Sigmoid colon (tissue), 7 donors: ENCODE data around the gene FFAR2. TPM values are rescaled to one million over a fixed set of nuclear protein-coding genes. Genes with fewer than 3 reads are reported as not detected.
A peak's percentile ranks its signal among the peaks of the same experiment; 100 is the strongest.

Source experiments
- DNase-seq: peaks from one replicate; pipeline ENCODE4 v3.0.0-alpha.2; 2019
- H3K27ac ChIP-seq, 4 donors: fragments of 200-600 bp; sonication (generic); one replicate each; pipeline ENCODE4 v1.5.1; 2016 to 2019; ENCODE audit warnings: mild to moderate bottlenecking in 1 of 4
- H3K27me3 ChIP-seq, 3 donors: fragments of 200-600 bp; sonication (generic); one replicate each; pipeline ENCODE4 v1.5.1; 2019; ENCODE audit warnings: mild to moderate bottlenecking in 1 of 3
- H3K36me3 ChIP-seq, 4 donors: fragments of 200-600 bp; sonication (generic); one replicate each; pipeline ENCODE4 v1.5.1; 2016 to 2019
- H3K4me1 ChIP-seq, 4 donors: fragments of 200-600 bp; sonication (generic); one replicate each; pipeline ENCODE4 v1.5.1; 2017 to 2019
- H3K4me3 ChIP-seq, 4 donors: fragments of 200-600 bp; sonication (generic); one replicate each; pipeline ENCODE4 v1.5.1; 2017 to 2019; ENCODE audit warnings: mild to moderate bottlenecking in 2 of 4, moderate library complexity in 1 of 4
- H3K9me3 ChIP-seq, 4 donors: fragments of 200-600 bp in 3 of 4; sonication (generic) in 3 of 4; one replicate each; pipeline versions ENCODE4 v1.5.1 to v1.6.1; 2013 to 2019
- EP300 ChIP-seq, 4 donors: sonication (generic); formaldehyde crosslinking; IDR thresholded peaks; one replicate each; pipeline ENCODE4 v1.6.1; 2017; ENCODE audit warnings: antibody characterized with exemption in 4 of 4
- POLR2A ChIP-seq, 2 donors: fragments of 450-650 bp; IDR thresholded peaks; one replicate each; pipeline ENCODE4 v1.6.1; 2016; ENCODE audit warnings: antibody characterized with exemption in 2 of 2, mild to moderate bottlenecking in 2 of 2, moderate library complexity in 2 of 2
- POLR2AphosphoS5 ChIP-seq, 4 donors: sonication (generic); formaldehyde crosslinking; IDR thresholded peaks; one replicate each; pipeline ENCODE4 v1.6.1; 2017; ENCODE audit warnings: antibody characterized with exemption in 4 of 4
- WGBS, 2 donors: extraction: QIAGEN DNeasy Blood & Tissue Kit; methylation state at CpG; one replicate each; pipeline ENCODE4 v1.1.7; 2013; 5-methylcytosine and 5-hydroxymethylcytosine counted together
- intact Hi-C: fragments of 100-400 bp; cut with DNase I; formaldehyde crosslinking; loops from one replicate; pipeline ENCODE4 v1.15.1; 2023
- polyA plus RNA-seq, 3 donors: library from polyadenylated mRNA; stranded (reverse); fragments of 200-250 nt; gene quantifications; one replicate each; pipeline ENCODE4 v1.2.3, GENCODE V29; 2013
- total RNA-seq, 4 donors: library from RNA; depleted of rRNA; stranded (reverse); fragments of >200 nt; gene quantifications; one replicate each; pipeline ENCODE4 v1.1.0, GENCODE V29; 2016
- TF ChIP-seq, protein P1 (sequence below), 4 experiments: fragments of 450-650 bp in 3 of 4; fragments of 200-600 bp in 1 of 4; IDR thresholded peaks; one replicate each; pipeline ENCODE4 v1.5.1; 2016 to 2019; ENCODE audit warnings: antibody characterized with exemption in 4 of 4, mild to moderate bottlenecking in 3 of 4, moderate library complexity in 2 of 4
- donor health status: healthy with polysubstance abuse.
- donor health status: Bipolar disorder and iron deficiency.
- donor health status: healthy.

Gene FFAR2
- total and polyA plus RNA-seq, 7 donors: 0.69 to 0.92 (median 0.81) TPM; not detected in 4

DNA sequence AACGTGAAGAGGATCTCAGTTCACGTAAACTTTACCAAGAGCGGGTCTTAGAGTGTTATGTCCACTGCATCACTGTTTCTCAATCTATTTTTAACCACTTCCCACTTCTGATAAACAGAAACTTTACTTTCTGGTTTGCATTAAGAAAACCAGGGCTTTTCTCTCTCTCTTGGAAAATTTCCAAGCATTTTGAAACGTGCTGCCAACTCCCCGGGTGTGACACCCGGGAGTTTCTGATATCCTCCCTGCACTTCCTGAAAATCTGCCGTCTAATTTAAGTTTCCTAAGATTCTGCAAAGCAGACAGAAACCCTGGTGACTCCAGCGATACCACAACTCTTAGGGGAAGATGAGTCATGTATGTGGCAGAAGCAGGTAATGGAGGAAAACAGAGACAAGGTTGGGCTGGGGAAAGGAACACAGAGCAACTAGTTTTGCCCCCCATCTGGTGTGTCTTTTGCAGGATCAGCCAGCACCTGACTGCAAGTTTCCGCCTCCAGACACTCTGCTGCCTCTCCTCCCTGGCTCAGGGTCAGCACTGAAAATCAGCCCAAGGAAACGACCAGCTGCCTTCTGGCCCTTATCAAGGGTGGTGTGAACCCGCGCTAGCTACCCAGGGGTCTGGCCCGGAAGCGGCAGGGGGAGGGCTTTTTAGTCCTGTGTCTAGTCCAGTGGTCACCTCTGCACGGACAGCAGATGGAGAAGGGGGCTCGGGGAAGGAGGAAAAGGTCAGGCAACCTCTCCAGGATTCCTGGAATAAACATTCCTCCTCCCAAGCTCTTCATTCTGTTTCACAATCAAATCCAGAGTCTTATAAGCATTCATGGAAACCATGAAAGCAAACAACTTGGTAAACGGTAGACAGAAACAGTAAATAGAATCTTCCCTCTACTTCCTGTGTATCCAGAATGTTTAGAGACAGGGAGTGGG is 11.3 kb upstream of the FFAR2 start:
- no peak for TF ChIP-seq POLR2AphosphoS5 (IDR thresholded peaks at IDR 0.05)
- TF ChIP-seq EP300 (IDR thresholded peaks at IDR 0.05): no peak
- TF ChIP-seq, protein P1, sequence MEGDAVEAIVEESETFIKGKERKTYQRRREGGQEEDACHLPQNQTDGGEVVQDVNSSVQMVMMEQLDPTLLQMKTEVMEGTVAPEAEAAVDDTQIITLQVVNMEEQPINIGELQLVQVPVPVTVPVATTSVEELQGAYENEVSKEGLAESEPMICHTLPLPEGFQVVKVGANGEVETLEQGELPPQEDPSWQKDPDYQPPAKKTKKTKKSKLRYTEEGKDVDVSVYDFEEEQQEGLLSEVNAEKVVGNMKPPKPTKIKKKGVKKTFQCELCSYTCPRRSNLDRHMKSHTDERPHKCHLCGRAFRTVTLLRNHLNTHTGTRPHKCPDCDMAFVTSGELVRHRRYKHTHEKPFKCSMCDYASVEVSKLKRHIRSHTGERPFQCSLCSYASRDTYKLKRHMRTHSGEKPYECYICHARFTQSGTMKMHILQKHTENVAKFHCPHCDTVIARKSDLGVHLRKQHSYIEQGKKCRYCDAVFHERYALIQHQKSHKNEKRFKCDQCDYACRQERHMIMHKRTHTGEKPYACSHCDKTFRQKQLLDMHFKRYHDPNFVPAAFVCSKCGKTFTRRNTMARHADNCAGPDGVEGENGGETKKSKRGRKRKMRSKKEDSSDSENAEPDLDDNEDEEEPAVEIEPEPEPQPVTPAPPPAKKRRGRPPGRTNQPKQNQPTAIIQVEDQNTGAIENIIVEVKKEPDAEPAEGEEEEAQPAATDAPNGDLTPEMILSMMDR (IDR thresholded peaks at IDR 0.05): no peak
- no peak for TF ChIP-seq POLR2A (IDR thresholded peaks at IDR 0.05)
- Histone ChIP-seq H3K27ac (peak overlapping the region in 3 of 4 donors; percentile 50 to 59 (median 53)), H3K4me1 (peaks cover 0 to 29% (median 17%) of the 10 kb centered on the region in 4 donors), H3K4me3 (no peak overlapping the region), H3K27me3 (peaks cover 0 to 7% (median 5%) of the 10 kb centered on the region in 3 donors), H3K9me3 (peaks cover 0 to under 1% (median 0%) of the 10 kb centered on the region in 4 donors), H3K36me3 (no peaks in the 10 kb centered on the region)
- 5 to 14% methylated on average over 17 of the region's 17 CpGs for WGBS, 2 donors
- intact Hi-C loops: no loop called here
- no peak for DNase-seq

DNA sequence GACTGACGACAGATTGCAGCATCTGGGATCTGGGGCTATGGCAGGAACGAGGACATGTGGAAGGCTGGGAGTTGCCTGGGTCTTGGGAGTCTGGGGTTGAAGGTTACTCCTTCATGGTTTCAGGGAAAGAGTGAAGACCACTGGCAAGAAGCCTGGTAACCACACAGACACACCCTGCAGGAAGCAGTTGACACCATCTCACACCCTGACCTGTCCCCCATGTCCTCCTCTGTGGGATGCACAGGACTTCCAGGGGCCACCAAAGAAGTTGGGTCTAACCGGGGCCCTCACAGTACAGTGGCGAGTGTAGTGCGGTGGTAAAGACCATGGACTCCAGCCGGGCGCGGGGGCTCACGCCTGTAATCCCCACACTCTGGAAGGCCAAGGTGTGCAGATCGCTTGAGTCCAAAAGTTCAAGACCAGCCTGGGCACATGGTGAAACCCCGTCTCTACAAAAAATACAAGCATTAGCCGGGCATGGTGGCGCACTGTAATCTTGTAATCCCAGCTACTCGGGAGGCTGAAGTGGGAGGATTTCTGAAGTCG is 10.6 kb upstream of the FFAR2 start:
- no peak for DNase-seq
- peaks cover 0 to 7% (median 5%) of the 10 kb centered on the region in 3 donors for H3K27me3 ChIP-seq

DNA sequence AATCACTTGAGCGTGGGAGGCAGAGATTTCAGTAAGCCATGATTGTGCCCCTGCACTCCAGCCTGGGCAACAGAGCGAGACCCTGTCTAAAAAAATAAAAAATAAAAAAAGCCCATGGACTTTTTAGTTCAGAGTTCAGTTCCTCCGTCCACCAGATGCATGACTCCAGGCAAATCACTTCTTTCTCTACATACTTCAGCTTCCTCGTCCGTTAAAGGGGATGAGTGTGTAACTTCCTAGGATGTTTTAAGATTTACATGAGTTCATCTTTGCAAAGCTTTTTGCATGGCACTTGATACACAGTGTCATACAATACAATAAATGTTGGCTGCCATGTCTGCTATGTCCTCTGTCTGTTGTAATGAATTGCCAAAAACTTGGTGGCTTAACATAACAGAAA is 10.0 kb upstream of the FFAR2 start:
- intact Hi-C loops: no loop called here
- no peaks in the 10 kb centered on the region for H3K9me3 ChIP-seq
- WGBS, 2 donors: 86 to 91% methylated on average over 5 of the region's 5 CpGs
- TF ChIP-seq EP300 (IDR thresholded peaks at IDR 0.05) (no peak), POLR2A (IDR thresholded peaks at IDR 0.05) (no peak), POLR2AphosphoS5 (IDR thresholded peaks at IDR 0.05) (no peak)
- TF ChIP-seq, protein P1 (IDR thresholded peaks at IDR 0.05): no peak
- no peak for DNase-seq
- H3K27me3 ChIP-seq: peaks cover 0 to 7% (median 5%) of the 10 kb centered on the region in 3 donors
- H3K36me3 ChIP-seq: no peaks in the 10 kb centered on the region
- H3K4me1 ChIP-seq: peaks cover 0 to 29% (median 17%) of the 10 kb centered on the region in 4 donors
- H3K4me3 ChIP-seq: no peak overlapping the region
- H3K27ac ChIP-seq: no peak overlapping the region

More for the DNA sequence above, 10.6 kb upstream of the FFAR2 start:
- H3K36me3 ChIP-seq: no peaks in the 10 kb centered on the region
- no peak overlapping the region for H3K4me3 ChIP-seq
- TF ChIP-seq, protein P1 (IDR thresholded peaks at IDR 0.05): no peak
- TF ChIP-seq POLR2AphosphoS5 (IDR thresholded peaks at IDR 0.05) (no peak), EP300 (IDR thresholded peaks at IDR 0.05) (no peak), POLR2A (IDR thresholded peaks at IDR 0.05) (no peak)
- H3K4me1 ChIP-seq: peaks cover 0 to 29% (median 17%) of the 10 kb centered on the region in 4 donors
- 84 to 87% methylated on average over 15 of the region's 15 CpGs for WGBS, 2 donors
- no peaks in the 10 kb centered on the region for H3K9me3 ChIP-seq
- peak overlapping the region in 1 of 4 donors; percentile 59 for H3K27ac ChIP-seq
- intact Hi-C loops: no loop called here

GRCh38 chr19:35438527-35438926 is 9.5 kb upstream of the FFAR2 start:
- WGBS, 2 donors: 68 to 76% methylated on average over 5 of the region's 5 CpGs
- intact Hi-C loops: no loop called here
- no peak overlapping the region for H3K27ac ChIP-seq
- H3K36me3 ChIP-seq: no peaks in the 10 kb centered on the region
- no peak for DNase-seq
- H3K27me3 ChIP-seq: peaks cover 0 to 7% (median 5%) of the 10 kb centered on the region in 3 donors
- H3K4me3 ChIP-seq: no peak overlapping the region
- H3K9me3 ChIP-seq: no peaks in the 10 kb centered on the region
- no peak for TF ChIP-seq POLR2A (IDR thresholded peaks at IDR 0.05)
- no peak for TF ChIP-seq POLR2AphosphoS5 (IDR thresholded peaks at IDR 0.05)
- TF ChIP-seq, protein P1 (IDR thresholded peaks at IDR 0.05): no peak
- peaks cover 0 to 29% (median 17%) of the 10 kb centered on the region in 4 donors for H3K4me1 ChIP-seq
